HepG2 (cell line): ENCODE results near the gene SLC39A8.

ENCODE experiments used
- HNF4G ChIP-seq, 2 experiments: sonication (generic) in 1 of 2; formaldehyde crosslinking in 1 of 2; IDR thresholded peaks; 2 replicates each; pipeline versions ENCODE4 v1.4.0 to v1.6.1; 2011 to 2020; ENCODE audit warnings: borderline replicate concordance in 2 of 2, low read depth in 2 of 2, mild to moderate bottlenecking in 2 of 2, low read length in 1 of 2, missing genetic modification reagents in 1 of 2, moderate library complexity in 1 of 2
- TCF12 ChIP-seq, 2 experiments: fragments of 450-650 bp in 1 of 2; sonication (generic) in 1 of 2; formaldehyde crosslinking in 1 of 2; IDR thresholded peaks; 2 replicates each; pipeline versions ENCODE4 v1.6.1 to v1.8.0; 2017 to 2022; ENCODE audit warnings: antibody characterized with exemption in 1 of 2, mild to moderate bottlenecking in 1 of 2, missing genetic modification reagents in 1 of 2, moderate library complexity in 1 of 2
- TF ChIP-seq, protein P1 (sequence below): IDR thresholded peaks from 2 replicates; pipeline ENCODE4 v1.6.1; 2018; ENCODE audit warnings: missing genetic modification reagents

DNA sequence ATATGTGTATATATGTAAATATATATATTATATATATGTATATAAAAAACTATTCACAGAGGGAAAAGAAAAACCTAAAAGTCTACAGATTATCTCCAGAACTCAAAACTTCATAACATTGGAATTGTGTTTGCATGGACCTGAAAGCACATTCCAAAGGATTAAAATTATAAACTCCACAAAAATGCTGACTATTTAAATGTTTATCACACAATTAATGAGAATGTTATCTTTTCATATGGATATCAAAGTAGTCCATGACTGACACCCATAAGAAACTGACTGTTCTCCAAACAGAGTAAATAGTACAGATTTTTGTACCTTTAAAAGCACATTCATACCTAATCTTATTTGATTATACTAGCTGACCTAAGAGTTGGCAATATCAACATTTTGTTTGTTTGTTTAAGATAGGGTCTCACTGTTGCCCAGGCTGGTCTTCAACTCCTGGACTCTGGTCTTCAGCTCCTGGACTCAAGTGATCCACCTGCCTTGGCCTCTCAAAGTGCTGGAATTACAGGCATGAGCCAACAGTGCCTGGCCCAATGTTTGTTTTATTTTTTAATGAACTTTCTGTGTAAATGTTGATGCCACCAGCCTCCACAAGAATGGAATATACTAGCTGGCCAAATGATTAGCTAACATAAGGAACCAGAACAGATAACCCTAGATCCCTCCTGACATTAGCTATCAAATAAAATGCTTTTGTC, 50.0 kb downstream of the SLC39A8 start:
- TF ChIP-seq, protein P1, sequence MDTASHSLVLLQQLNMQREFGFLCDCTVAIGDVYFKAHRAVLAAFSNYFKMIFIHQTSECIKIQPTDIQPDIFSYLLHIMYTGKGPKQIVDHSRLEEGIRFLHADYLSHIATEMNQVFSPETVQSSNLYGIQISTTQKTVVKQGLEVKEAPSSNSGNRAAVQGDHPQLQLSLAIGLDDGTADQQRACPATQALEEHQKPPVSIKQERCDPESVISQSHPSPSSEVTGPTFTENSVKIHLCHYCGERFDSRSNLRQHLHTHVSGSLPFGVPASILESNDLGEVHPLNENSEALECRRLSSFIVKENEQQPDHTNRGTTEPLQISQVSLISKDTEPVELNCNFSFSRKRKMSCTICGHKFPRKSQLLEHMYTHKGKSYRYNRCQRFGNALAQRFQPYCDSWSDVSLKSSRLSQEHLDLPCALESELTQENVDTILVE (CRISPR knock-in tag) = no peak
- TF ChIP-seq HNF4G (IDR thresholded peaks at IDR 0.05; ENCODE audit: borderline replicate concordance, low read depth, low read length) = no peak
- no peak for TF ChIP-seq HNF4G (CRISPR knock-in tag; IDR thresholded peaks at IDR 0.05; ENCODE audit: borderline replicate concordance, low read depth)
- TF ChIP-seq TCF12 (IDR thresholded peaks at IDR 0.05) = no peak
- no peak for TF ChIP-seq TCF12 (CRISPR knock-in tag; IDR thresholded peaks at IDR 0.05)
